ENCODE data around the gene LONP2. TPM values are rescaled to one million over a fixed set of nuclear protein-coding genes. Genes with fewer than 3 reads are reported as not detected.

Gene LONP2
- polyA plus RNA-seq, 2 of the 4 experiments (the other 2 are of a cell fraction): 27.8 to 51.3 TPM

GRCh38 chr16:48271728-48272127 is 27.6 kb downstream of the LONP2 start (continued):
- TF ChIP-seq MAFK (IDR thresholded peaks at IDR 0.05; ENCODE audit: partially characterized antibody): no peak

DNA sequence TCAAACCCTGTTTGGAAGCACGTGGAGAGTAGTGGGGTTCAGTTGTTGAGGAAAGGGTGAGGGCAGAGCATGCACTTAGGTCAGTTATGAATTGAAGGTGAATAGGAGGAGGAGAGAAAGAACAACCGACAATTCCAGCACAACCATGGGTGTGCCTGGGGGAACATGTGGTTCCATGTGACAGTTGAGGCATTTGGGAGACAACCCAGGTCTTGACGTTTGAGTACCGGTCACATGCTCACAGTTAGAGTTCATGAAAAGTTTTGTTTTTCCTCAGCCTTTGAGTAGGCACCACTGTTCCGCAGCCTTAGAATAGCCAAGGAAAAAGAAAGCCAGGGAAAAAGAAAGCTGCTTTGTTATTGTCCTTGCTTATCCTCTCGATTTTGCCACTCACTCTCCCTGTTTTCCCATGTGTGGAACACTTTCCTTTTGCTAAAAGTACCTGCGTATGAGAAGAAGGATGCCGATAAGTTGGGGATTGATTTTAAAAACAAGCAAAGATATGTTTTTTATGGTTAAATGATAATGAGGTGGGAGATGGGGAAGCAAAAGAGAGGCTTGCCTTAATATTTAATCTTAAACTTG is 28.8 kb downstream of the LONP2 start:
- no peak for ATAC-seq
- WGBS (ENCODE audit: missing lambda C conversion rate): 87% methylated on average over 8 of the region's 8 CpGs
- Histone ChIP-seq H3K4me2 (no peak overlapping the region), H3K27ac (no peak overlapping the region), H3K9me3 (no peaks in the 10 kb centered on the region), H3K4me3 (no peak overlapping the region), H3K4me1 (no peaks in the 10 kb centered on the region)
- POLR2A ChIA-PET: no interaction called here
- FAIRE-seq: no peak
- TF ChIP-seq HOXB13 (CRISPR knock-in tag; IDR thresholded peaks at IDR 0.05; ENCODE audit: low read depth): no peak
- no peak for TF ChIP-seq RFX5 (IDR thresholded peaks at IDR 0.05)
- TF ChIP-seq PHF8 (IDR thresholded peaks at IDR 0.05; ENCODE audit: borderline replicate concordance, low read depth): no peak
- TF ChIP-seq POLR2AphosphoS2 (conservative IDR thresholded peaks at IDR 0.05; ENCODE audit: low read length): no peak
- no peak for TF ChIP-seq EHF (CRISPR knock-in tag; IDR thresholded peaks at IDR 0.05)
- no peak for TF ChIP-seq E2F6 (IDR thresholded peaks at IDR 0.05; ENCODE audit: borderline replicate concordance, low read depth)
- no peak for TF ChIP-seq ELK1 (IDR thresholded peaks at IDR 0.05; ENCODE audit: low read depth, low read length)
- TF ChIP-seq, protein P1, sequence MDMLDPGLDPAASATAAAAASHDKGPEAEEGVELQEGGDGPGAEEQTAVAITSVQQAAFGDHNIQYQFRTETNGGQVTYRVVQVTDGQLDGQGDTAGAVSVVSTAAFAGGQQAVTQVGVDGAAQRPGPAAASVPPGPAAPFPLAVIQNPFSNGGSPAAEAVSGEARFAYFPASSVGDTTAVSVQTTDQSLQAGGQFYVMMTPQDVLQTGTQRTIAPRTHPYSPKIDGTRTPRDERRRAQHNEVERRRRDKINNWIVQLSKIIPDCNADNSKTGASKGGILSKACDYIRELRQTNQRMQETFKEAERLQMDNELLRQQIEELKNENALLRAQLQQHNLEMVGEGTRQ (IDR thresholded peaks at IDR 0.05): no peak
- TF ChIP-seq BHLHE40 (IDR thresholded peaks at IDR 0.05; ENCODE audit: low read depth, low read length): no peak
- TF ChIP-seq RCOR1 (IDR thresholded peaks at IDR 0.05; ENCODE audit: low read depth, low read length): no peak
- no peak for TF ChIP-seq ESRRA (IDR thresholded peaks at IDR 0.05; ENCODE audit: borderline replicate concordance, low read length)
- DNase-seq (ENCODE audit: low read depth in 1 of 2, low spot score in 1 of 2): no peak
- CTCF ChIA-PET: interaction anchor here (0.6 to 0.9 kb wide), 3 partner anchors 16 to 291 kb away, joined by 3 read pairs; no protein-coding TSS in a partner anchor

- CTCF ChIA-PET: no interaction called here
- no peak for FAIRE-seq
These were observed 30.4 kb downstream of the LONP2 start for GRCh38 chr16:48274476-48274875.

GRCh38 chr16:48276102-48276501 is 32.0 kb downstream of the LONP2 start:
- CTCF ChIA-PET: no interaction called here
- H3K4me1 ChIP-seq: no peaks in the 10 kb centered on the region
- POLR2A ChIA-PET: no interaction called here
- TF ChIP-seq ZSCAN20 (CRISPR knock-in tag; IDR thresholded peaks at IDR 0.05) (no peak), POLR2A (IDR thresholded peaks at IDR 0.05; ENCODE audit: low read length) (no peak)
- H3K4me2 ChIP-seq: no peak overlapping the region
- no peak overlapping the region for H3K27ac ChIP-seq
- no peak overlapping the region for H3K4me3 ChIP-seq
- no peaks in the 10 kb centered on the region for H3K9me3 ChIP-seq
- no peak for ATAC-seq
- 66% methylated on average over 4 of the region's 4 CpGs for WGBS (ENCODE audit: missing lambda C conversion rate)
- no peak for FAIRE-seq
- no peak for DNase-seq (ENCODE audit: low read depth in 1 of 2, low spot score in 1 of 2)

More at GRCh38 chr16:48274476-48274875, 30.4 kb downstream of the LONP2 start:
- WGBS (ENCODE audit: missing lambda C conversion rate): 89% methylated on average over 1 of the region's 1 CpG
- TF ChIP-seq ZNF302 (CRISPR knock-in tag; IDR thresholded peaks at IDR 0.05): no peak
- no peak for TF ChIP-seq SREBF2 (IDR thresholded peaks at IDR 0.05)
- TF ChIP-seq CHD2 (IDR thresholded peaks at IDR 0.05; ENCODE audit: low read length, partially characterized antibody): no peak
- TF ChIP-seq GATA3 (IDR thresholded peaks at IDR 0.05; ENCODE audit: borderline replicate concordance): no peak
- TF ChIP-seq FOSL2 (IDR thresholded peaks at IDR 0.05): no peak
- no peak for TF ChIP-seq FOSL2 (CRISPR knock-in tag; IDR thresholded peaks at IDR 0.05)
- H3K4me1 ChIP-seq: no peaks in the 10 kb centered on the region
- no peaks in the 10 kb centered on the region for H3K9me3 ChIP-seq
- H3K27ac ChIP-seq: no peak overlapping the region
- no peak overlapping the region for H3K4me2 ChIP-seq
- POLR2A ChIA-PET: no interaction called here
- DNase-seq (ENCODE audit: low read depth in 1 of 2, low spot score in 1 of 2): no peak
- no peak for ATAC-seq
- no peak overlapping the region for H3K4me3 ChIP-seq
